HepG2 (cell line): ENCODE results near the gene MYLK3. TPM values are rescaled to one million over a fixed set of nuclear protein-coding genes. Genes with fewer than 3 reads are reported as not detected.

ENCODE experiments used
- FOXP4 ChIP-seq: sonication (generic); formaldehyde crosslinking; IDR thresholded peaks from 2 replicates; pipeline ENCODE4 v1.4.0; 2020; ENCODE audit warnings: missing genetic modification reagents
- HOXA7 ChIP-seq: sonication (generic); formaldehyde crosslinking; IDR thresholded peaks from 2 replicates; pipeline ENCODE4 v1.8.1; 2022; ENCODE audit warnings: mild to moderate bottlenecking, missing genetic modification reagents, moderate library complexity
- NCOA5 ChIP-seq: sonication (generic); formaldehyde crosslinking; IDR thresholded peaks from 2 replicates; pipeline ENCODE4 v1.4.0; 2020; ENCODE audit warnings: missing genetic modification reagents
- NFE2L1 ChIP-seq: sonication (generic); formaldehyde crosslinking; IDR thresholded peaks from 2 replicates; pipeline ENCODE4 v1.4.0; 2020; ENCODE audit warnings: missing genetic modification reagents, mild to moderate bottlenecking, borderline replicate concordance
- SYNCRIP ChIP-seq: fragments of 200-400 bp; formaldehyde crosslinking; IDR thresholded peaks from 2 replicates; pipeline ENCODE4 v1.6.1; 2018; ENCODE audit warnings: mild to moderate bottlenecking, low read depth, low read length; ENCODE audit not compliant: insufficient read depth
- UBTF ChIP-seq: sonication (generic); formaldehyde crosslinking; IDR thresholded peaks from 2 replicates; pipeline ENCODE4 v1.4.0; 2020; ENCODE audit warnings: mild to moderate bottlenecking, missing genetic modification reagents
- USF2 ChIP-seq, 2 experiments: sonication (generic) in 1 of 2; formaldehyde crosslinking in 1 of 2; IDR thresholded peaks; 2 replicates each; pipeline versions ENCODE4 v1.5.1 to v1.6.1; 2011 to 2020; ENCODE audit warnings: borderline replicate concordance in 1 of 2, low read depth in 1 of 2, low read length in 1 of 2, mild to moderate bottlenecking in 1 of 2, missing genetic modification reagents in 1 of 2, moderate library complexity in 1 of 2
- ZNF12 ChIP-seq: sonication (generic); formaldehyde crosslinking; IDR thresholded peaks from 2 replicates; pipeline ENCODE4 v1.5.0; 2020; ENCODE audit warnings: missing genetic modification reagents
- ZNF17 ChIP-seq: sonication (generic); formaldehyde crosslinking; IDR thresholded peaks from 2 replicates; pipeline ENCODE4 v1.5.0; 2020; ENCODE audit warnings: mild to moderate bottlenecking, missing genetic modification reagents
- ZNF749 ChIP-seq: sonication (generic); formaldehyde crosslinking; IDR thresholded peaks from 2 replicates; pipeline ENCODE4 v1.8.0; 2022; ENCODE audit warnings: mild to moderate bottlenecking, missing genetic modification reagents, moderate library complexity, borderline replicate concordance
- ZNF75D ChIP-seq: sonication (generic); formaldehyde crosslinking; IDR thresholded peaks from 2 replicates; pipeline ENCODE4 v1.8.1; 2023; ENCODE audit warnings: missing genetic modification reagents, mild to moderate bottlenecking, borderline replicate concordance
- ZNF766 ChIP-seq: sonication (generic); formaldehyde crosslinking; IDR thresholded peaks from 2 replicates; pipeline ENCODE4 v1.5.0; 2020; ENCODE audit warnings: missing genetic modification reagents, borderline replicate concordance
- ZNF850 ChIP-seq: sonication (generic); formaldehyde crosslinking; conservative IDR thresholded peaks from 2 replicates; pipeline ENCODE4 v1.9.0; 2021; ENCODE audit warnings: mild to moderate bottlenecking, missing genetic modification reagents
- polyA plus RNA-seq, 8 experiments: library from polyadenylated mRNA; depleted of rRNA in 3 of 8; stranded (reverse) in 7 of 8; unstranded in 1 of 8; fragments of >200 nt; fragmentation: Illumina TruSeq in 4 of 8; extraction: Trizol in 4 of 8; gene quantifications; 2 replicates each; pipeline versions ENCODE4 v1.2.1 to v1.2.3, GENCODE V29; 2011 to 2016; ENCODE audit warnings: low read depth in 4 of 8, missing spikeins in 1 of 8, mixed read lengths in 1 of 8; ENCODE audit not compliant: insufficient read depth in 1 of 8
- total RNA-seq, 5 experiments: library from RNA; depleted of rRNA; stranded (reverse); fragments of >200 nt; fragmentation: Illumina TruSeq; extraction: Trizol; gene quantifications; 2 replicates each; pipeline ENCODE4 v1.2.3, GENCODE V29; 2016; ENCODE audit warnings: low read depth in 1 of 5
- TF ChIP-seq, protein P1 (sequence below): sonication (generic); formaldehyde crosslinking; IDR thresholded peaks from 2 replicates; pipeline ENCODE4 v1.4.0; 2020; ENCODE audit warnings: missing genetic modification reagents
- TF ChIP-seq, protein P2 (sequence below): IDR thresholded peaks from 2 replicates; pipeline ENCODE4 v1.6.1; 2016; ENCODE audit warnings: low read depth, borderline replicate concordance
- TF ChIP-seq, protein P3 (sequence below): IDR thresholded peaks from 2 replicates; pipeline ENCODE4 v1.6.1; 2016; ENCODE audit warnings: mild to moderate bottlenecking, missing biosample characterization, missing genetic modification reagents

Gene MYLK3
- total and polyA plus RNA-seq, 2 of the 13 experiments (the other 11 are each of a cell fraction or from before 2014, with no cell fraction given): 0.04 to 0.18 TPM

GRCh38 chr16:46689365-46690280 lies 58.5 kb downstream of the MYLK3 start, which contains the start of gene ORC6 (continued):
- TF ChIP-seq, protein P1, sequence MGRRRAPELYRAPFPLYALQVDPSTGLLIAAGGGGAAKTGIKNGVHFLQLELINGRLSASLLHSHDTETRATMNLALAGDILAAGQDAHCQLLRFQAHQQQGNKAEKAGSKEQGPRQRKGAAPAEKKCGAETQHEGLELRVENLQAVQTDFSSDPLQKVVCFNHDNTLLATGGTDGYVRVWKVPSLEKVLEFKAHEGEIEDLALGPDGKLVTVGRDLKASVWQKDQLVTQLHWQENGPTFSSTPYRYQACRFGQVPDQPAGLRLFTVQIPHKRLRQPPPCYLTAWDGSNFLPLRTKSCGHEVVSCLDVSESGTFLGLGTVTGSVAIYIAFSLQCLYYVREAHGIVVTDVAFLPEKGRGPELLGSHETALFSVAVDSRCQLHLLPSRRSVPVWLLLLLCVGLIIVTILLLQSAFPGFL (CRISPR knock-in tag): 0 out of 2 replicates have a peak, but pooled peaks have one; percentile 10
- peak; percentile 23 for TF ChIP-seq FOXP4 (CRISPR knock-in tag)
- TF ChIP-seq SYNCRIP: no peak
- TF ChIP-seq USF2 (IDR thresholded peaks at IDR 0.05; ENCODE audit: low read depth, low read length): no peak
- TF ChIP-seq USF2 (CRISPR knock-in tag; IDR thresholded peaks at IDR 0.05; ENCODE audit: borderline replicate concordance): peak; percentile 83; the same call in 1 of the 2 replicates
- TF ChIP-seq NFE2L1 (CRISPR knock-in tag): no peak
- TF ChIP-seq NCOA5 (CRISPR knock-in tag): no peak
- 0 out of 2 replicates have a peak, but pooled peaks have one; percentile 7 for TF ChIP-seq ZNF766 (CRISPR knock-in tag)
- TF ChIP-seq HOXA7 (CRISPR knock-in tag): no peak
- TF ChIP-seq, protein P2, sequence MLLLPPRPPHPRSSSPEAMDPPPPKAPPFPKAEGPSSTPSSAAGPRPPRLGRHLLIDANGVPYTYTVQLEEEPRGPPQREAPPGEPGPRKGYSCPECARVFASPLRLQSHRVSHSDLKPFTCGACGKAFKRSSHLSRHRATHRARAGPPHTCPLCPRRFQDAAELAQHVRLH: peak; percentile 39; the same call in 1 of the 2 replicates
- TF ChIP-seq ZNF75D: no peak
- no peak for TF ChIP-seq ZNF17
- no peak for TF ChIP-seq ZNF12 (CRISPR knock-in tag)
- TF ChIP-seq ZNF749: peak; percentile 74; the same call in 1 of the 2 replicates
- TF ChIP-seq UBTF (CRISPR knock-in tag): no peak; the same call in 1 of the 2 replicates
- no peak; the same call in 1 of the 2 replicates for TF ChIP-seq ZNF850
- TF ChIP-seq, protein P3, sequence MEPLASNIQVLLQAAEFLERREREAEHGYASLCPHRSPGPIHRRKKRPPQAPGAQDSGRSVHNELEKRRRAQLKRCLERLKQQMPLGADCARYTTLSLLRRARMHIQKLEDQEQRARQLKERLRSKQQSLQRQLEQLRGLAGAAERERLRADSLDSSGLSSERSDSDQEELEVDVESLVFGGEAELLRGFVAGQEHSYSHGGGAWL (CRISPR knock-in tag): no peak
